GM23338 (cell line): Measurements from ENCODE around the gene USP32.

ENCODE experiments used
- CREB1 ChIP-seq: fragments of 250-450 bp; sonication (Bioruptor Pico); IDR thresholded peaks from 2 replicates; pipeline ENCODE4 v1.5.0; 2020; ENCODE audit warnings: low read depth, mild to moderate bottlenecking, moderate library complexity
- CTCF ChIP-seq, 2 experiments: fragments of 200-600 bp in 1 of 2; sonication (generic) in 1 of 2; conservative IDR thresholded peaks; 2 replicates each; pipeline versions ENCODE4 v1.5.1 to v1.6.1; 2016 to 2017; ENCODE audit warnings: antibody characterized with exemption in 2 of 2, low read depth in 2 of 2, mild to moderate bottlenecking in 2 of 2, moderate library complexity in 1 of 2
- ETS1 ChIP-seq: IDR thresholded peaks from 2 replicates; pipeline ENCODE4 v1.6.1; 2016; ENCODE audit warnings: antibody characterized with exemption
- EZH2 ChIP-seq: fragments of 200-600 bp; sonication (generic); IDR thresholded peaks from one replicate; pipeline ENCODE4 v1.8.0; 2017; ENCODE audit warnings: antibody characterized with exemption, mild to moderate bottlenecking, low read depth; ENCODE audit not compliant: unreplicated experiment
- EZH2phosphoT487 ChIP-seq: fragments of 200-600 bp; sonication (generic); IDR thresholded peaks from one replicate; pipeline ENCODE4 v1.8.1; 2018; ENCODE audit warnings: antibody characterized with exemption; ENCODE audit not compliant: unreplicated experiment
- POLR2AphosphoS5 ChIP-seq: IDR thresholded peaks from 2 replicates; pipeline ENCODE4 v1.6.1; 2016; ENCODE audit warnings: antibody characterized with exemption, low read depth
- REST ChIP-seq: IDR thresholded peaks from one replicate; pipeline ENCODE4 v1.6.1; 2018; ENCODE audit warnings: antibody characterized with exemption; ENCODE audit not compliant: unreplicated experiment
- STAT1 ChIP-seq: IDR thresholded peaks from one replicate; pipeline ENCODE4 v1.6.1; 2016; ENCODE audit warnings: antibody characterized with exemption; ENCODE audit not compliant: unreplicated experiment
- ZNF331 ChIP-seq: fragments of 250-450 bp; sonication (Bioruptor Pico); IDR thresholded peaks from 2 replicates; pipeline ENCODE4 v1.5.0; 2020; ENCODE audit warnings: low read depth, mild to moderate bottlenecking, moderate library complexity

- TF ChIP-seq CTCF (conservative IDR thresholded peaks at IDR 0.05; ENCODE audit: low read depth in 2 of 2) (no peak), STAT1 (no peak), POLR2AphosphoS5 (no peak), REST (no peak), CREB1 (CRISPR knock-in tag) (no peak), ZNF331 (no peak), EZH2 (no peak), ETS1 (no peak), EZH2phosphoT487 (no peak)
These were observed 238.1 kb downstream of the USP32 start for GRCh38 chr17:60153606-60154390.
